NCI-H2227 (cell line): ENCODE data around the gene ROBO1.
"Not testable (repeated sequence)": the region's sequence is repeated elsewhere in the genome, so short reads cannot be mapped to it uniquely, and the experiment has no call there.

Experiments used
- DNase-seq: peaks from one replicate; lab custom pipeline; 2025; ENCODE audit not compliant: unreplicated experiment; lab: John Stamatoyannopoulos, UW

The ROBO1 gene

DNA sequence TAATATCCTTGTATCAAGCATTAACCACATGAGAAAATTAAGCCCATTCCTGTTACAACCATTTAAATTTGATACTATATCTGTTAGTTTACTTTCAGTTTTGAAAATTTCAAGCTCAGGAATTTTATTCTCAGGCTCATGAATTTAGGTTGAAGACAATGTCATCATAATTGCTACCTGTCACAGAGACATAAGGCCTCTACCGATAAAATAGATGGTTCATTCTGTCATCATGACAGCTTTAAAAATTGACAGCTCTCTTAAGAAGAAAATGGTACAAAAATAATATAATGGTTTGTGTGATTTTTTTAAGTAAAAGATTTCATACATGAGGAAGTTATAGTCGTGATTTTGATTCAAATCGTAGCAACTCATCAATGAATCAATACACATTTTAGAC, 1003.2 kb downstream of the ROBO1 start:
- peak; percentile 27 for DNase-seq

DNA sequence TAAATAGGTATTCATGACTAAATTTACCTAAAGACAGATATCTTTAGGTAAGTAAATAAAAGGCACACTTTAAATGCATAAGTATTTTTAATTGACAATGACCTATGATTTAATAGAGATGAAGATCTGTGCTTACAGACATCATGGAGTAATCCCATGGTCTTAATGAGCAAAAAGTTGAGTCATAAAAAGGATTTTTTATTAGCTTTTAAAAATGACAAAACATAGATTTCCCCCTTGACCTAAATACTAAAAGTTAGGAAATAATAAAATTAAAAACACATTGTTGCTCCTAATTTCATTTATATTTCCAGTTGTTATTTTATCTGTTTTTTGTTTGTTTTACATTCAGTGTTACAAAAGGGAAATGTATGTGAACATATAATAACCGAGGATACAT, 1005.7 kb downstream of the ROBO1 start:
- no peak for DNase-seq

DNA sequence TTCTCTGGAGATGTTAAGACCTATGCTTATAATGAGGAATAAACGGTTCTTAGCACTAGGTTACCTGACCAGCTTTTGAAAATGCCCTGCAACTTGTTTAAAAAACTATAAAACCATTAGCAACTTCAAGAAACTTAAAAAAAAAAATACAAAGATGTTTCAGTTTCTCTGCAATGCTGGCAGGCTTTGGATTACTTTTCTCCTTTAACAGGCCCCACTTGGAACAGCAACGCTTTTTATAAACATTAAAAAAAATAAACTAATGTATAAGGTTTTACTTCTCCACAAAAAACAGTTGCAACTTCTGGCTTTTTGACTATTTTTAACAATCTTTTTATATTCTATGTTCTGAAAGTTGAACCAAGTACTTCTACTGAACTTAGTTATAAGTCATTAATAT, 1006.7 kb downstream of the ROBO1 start:
- no peak for DNase-seq

DNA sequence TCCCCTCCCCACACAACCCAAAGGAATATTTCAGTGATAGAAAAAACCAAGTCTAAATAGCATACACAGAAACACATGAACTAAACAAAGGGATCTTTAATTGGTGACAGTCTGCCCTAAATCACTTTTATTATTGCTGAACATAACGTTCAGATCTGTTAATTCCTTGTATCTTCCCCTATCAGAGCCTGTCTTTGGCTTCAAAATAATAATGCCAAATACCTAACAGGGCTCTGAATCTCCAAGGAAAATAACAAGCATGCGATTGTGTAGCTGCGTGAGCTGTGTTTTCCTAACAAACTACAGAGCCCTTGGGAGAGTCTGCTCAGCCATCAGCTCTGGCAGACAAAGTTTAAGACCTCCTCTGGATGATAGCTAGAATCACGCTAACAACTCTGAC, 1010.1 kb downstream of the ROBO1 start:
- no peak for DNase-seq

DNA sequence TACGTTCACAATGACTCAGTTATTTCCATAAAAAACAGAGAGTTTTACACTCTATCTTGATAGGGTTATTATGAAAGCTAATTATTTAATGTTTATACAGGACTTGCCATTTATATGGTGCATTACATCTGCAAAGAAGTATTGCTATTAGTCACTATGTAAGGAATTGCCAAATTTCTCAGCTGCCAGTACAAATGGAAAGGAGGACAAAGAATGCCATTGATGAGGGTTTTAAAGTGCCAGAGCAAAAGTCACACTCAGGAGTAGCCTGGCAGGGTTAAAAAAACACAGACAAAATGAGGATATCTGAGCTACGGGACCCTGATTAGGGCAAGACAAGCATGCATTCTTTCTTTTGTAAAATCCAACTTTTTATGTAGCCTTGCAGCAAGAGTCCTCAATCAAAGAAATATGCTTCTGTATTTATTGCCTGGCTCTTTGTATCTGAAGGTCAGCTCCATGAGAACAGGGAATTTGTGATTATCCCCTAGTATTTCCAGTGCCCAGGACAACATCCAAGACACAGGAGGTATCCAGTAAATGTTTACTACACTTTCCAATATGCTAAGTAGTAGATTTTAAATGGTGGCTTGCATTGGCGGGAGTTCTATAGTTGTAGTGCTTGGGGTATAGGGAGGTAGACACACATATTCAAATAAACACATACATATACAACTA, 1013.6 kb downstream of the ROBO1 start:
- no peak for DNase-seq

DNA sequence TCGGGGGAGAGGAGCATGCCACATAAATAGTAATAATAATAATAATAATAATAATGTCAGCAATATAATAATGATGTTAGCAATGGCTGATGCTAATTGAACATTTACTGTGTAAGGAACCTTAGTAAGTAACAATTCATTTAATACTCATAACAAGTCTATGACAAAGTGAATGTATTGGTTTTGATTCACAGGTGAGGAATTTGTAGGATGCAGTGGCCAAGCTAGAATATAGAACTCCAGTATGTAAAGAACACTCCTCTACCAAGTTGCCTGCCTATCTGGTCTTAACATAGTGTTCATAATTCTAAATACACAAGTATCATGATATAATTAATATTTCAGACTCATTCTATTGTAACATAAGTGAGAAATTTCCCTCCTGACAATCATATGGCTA, 1016.5 kb downstream of the ROBO1 start:
- DNase-seq, result no peak

DNA sequence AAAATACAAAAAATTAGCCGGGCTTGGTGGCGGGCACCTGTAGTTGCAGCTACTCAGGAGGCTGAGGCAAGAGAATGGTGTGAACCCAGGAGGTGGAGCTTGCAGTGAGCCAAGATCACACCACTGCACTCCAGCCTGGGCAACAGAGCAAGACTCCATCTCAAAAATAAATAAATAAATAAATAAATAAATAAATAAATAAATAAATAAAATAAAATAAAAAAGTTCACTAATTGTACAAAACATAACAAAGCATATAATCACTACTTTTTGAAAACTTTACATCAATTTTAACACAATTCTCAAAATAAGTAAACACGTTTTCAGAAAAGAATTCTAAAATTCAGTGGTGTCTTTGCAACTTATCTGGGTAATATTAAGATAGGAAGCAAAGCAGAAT, 1017.5 kb downstream of the ROBO1 start:
- not testable (repeated sequence) for DNase-seq

DNA sequence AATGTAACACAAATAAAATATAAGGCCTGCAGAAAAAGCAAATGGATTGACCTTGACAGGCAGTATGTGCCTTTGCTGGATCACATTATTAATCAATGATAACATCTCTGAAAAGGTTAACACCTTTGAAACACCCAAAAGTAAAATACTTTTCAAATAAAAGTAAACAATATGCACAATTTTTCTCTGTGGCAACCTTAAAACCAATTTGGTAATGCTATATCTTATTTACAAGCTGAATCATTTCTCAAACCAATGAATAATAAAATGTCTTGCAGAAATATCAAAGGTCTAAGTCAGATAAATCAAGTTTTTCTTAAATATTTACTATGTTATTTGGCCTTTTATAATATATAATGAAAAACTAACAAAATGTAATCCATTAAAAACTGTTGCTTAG, 1018.7 kb downstream of the ROBO1 start:
- no peak for DNase-seq

DNA sequence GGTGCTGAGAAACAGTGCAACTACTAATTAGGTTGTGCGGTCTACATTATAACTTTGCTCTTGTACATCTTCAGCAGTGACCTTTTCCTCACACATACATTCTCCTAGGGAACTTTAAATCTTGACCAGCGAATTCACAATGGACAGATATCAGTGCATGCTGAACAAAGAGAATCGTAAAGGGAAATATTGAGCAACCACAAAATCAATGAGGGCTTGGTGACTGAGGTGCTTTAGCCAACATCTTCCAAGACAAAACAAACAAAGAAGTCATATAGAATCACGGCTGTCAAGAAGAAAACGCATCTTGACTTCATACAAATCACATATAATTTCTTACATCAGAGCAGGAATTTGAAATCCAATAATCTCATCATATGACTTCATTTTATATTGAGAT, 1022.0 kb downstream of the ROBO1 start:
- no peak for DNase-seq

DNA sequence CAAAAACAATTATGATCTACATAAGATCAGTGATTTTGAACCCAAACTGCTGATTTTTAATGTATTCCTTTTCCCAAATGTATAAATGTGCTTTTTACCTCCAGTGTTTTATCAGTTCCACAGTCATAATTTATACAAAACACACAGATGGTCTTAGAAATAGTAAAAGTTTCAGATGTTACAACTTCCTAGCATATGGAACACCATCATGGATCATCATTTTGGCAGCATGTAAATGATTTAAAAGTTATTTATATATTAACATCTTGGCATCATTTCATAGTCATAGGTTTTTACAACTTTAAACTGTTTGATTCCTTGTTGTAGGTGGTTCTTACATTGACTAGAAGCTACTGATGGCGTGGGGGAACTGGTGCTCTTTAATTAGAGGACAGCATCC, 1025.3 kb downstream of the ROBO1 start:
- DNase-seq, result no peak

DNA sequence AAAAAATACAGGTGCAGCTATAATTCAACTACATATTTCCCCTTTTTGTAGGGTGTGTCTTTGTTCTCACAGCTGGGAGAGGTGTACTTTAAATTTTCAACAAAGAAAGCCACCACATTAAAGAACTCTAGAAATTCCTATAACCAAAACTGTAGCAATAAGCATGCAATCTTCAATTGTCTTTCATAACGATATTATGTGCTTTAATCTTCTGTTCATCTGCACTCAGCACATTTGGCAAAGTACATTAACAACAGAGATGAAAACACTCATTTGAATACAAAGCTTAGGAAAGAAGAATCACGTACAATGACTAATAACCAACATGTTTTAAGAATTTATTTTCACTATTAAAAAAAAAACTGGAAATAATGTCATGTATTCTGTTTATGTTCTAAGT, 1025.8 kb downstream of the ROBO1 start:
- DNase-seq, result no peak

DNA sequence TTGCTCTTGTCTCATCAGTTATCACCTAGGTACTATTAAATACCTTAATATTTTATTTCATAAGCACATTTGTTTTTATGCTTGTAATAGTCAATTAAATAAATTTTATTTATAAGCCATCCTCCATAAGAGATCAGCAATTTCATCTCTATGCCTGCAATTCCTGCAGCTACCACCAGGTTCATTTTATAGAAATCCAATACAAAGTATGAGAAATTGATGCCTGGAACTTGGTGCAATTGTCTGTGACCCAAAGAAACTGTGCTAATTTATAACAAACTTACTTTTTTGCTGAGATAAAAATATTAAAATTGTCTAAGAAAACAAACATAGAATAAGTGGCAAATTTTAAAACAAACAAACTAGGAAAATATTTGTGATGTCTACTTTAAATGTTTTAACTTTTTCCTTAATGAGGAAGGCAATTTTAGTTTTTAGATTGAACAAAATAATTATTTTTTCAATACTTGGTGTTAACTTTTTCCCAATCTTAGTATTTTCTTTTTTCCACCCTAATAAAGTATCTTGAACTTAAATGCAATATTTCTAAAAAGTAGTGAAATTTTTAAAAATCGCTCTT, 1026.6 kb downstream of the ROBO1 start:
- no peak for DNase-seq

DNA sequence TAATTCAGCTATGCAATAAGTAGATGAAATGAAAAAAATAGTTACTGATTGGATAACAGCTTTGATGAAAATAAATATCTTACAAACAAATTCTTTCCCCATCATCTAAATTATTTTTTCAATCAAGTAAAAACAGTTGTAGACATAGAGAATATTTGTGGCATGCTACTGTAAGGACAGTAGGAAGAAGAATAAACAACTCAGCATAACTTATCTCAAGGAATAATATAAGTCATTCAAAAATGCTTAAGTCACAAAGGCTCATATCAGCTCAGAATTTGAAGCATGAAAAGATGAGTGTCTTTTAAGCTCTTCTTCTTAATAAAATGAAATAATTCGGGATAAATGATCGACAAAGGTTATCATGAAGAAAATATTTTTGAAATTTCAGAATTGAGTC, 1029.0 kb downstream of the ROBO1 start:
- DNase-seq, result no peak

DNA sequence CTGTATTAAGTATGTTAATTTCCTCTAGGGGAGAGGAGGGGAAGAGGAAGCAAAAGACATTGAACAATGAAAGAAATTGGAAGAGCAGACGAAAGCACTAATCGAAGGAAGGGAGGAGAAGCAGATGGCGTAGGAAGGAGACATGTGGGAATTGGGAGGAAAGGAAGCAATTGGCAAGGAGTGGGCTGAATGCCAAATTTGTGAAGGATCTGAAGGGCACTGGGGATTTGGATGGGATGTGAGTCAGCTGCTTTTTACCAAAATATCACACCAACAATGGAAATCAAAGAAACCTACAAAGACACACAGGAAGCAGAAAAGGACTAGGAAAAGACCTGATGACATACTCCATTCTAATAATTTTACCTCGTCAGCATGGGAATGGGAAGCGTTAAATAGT, 1029.8 kb downstream of the ROBO1 start:
- DNase-seq, result no peak

DNA sequence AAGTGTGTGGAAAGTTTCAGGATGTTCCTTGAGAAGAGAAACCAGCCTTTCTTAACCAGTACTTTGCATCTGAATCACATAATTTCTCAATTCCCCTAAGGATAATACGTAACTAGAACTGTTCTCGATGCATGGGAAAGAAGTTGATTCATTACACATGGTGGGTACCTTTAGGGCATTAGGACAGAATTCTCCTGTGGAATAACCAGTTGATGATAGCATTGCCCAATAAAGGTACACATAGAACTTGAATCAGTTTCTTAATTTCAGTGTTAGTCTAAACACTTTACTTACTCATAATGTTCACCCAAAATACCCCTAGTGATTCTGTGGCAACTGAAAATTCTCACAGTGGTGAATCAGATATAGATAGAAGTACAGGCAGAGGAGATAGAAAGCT, 1030.9 kb downstream of the ROBO1 start:
- no peak for DNase-seq

DNA sequence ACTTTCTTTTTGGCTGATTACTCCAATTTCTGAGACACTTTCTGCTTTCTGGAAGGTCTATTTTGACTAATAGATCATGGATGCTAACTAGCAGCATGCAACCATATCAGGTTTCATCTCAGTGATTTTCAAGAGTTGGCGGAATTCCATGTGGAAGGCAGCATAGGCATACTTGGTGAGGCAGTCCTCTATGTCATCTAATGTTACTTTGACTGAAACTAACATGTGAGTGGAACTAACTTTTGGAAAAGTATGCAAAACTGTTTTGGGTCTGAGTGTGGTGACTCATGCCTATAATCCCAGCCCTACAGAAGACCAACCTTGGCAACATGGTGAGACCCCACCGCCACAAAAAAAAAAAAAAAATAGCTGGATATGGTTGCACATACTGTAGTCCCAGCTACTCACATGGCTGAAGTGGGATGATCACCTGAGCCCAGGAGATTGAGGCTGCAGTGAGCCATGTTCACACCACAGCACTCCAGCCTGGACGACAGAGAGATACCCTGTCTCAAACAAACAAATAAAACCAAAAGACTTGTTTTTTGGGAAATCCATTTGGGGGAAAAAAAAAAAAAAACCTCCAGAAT, 1033.7 kb downstream of the ROBO1 start:
- peak; percentile 5 for DNase-seq

DNA sequence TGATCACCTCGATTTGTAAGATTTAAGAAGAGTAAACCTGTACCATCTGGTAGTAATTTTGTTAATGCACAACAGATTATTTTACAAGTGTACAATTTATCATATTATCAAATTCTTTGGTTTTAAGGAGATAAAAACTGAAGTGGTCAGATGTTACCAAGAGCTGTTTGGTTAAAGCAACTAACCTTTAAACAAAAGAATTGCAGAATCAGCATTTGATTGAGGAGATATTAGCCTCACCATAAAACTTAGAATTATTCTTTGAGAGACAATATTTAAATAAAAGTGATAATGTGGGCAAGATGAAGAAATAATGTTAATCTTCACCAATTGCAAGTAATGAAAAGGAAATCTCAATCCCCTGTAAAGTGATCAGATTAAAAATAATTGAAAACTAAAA, 1034.9 kb downstream of the ROBO1 start:
- no peak for DNase-seq

DNA sequence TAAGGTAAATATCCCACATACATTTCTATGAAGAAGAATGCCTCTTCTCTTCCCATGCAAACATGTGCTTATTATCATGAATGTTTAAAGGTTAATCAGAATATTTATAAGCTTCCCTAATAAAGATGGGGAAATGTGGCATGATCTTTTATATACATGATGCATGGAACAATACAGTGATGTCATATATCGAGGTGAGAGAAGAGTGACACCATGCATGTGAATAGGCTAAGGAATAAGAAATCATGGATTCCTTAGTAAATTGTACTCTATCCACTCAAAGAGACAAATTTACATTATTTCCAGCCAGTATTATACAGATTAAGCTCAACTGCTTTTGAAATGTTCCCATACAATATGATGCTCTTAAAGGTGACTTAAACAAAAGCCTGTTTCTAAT, 1035.3 kb downstream of the ROBO1 start:
- DNase-seq, result no peak

DNA sequence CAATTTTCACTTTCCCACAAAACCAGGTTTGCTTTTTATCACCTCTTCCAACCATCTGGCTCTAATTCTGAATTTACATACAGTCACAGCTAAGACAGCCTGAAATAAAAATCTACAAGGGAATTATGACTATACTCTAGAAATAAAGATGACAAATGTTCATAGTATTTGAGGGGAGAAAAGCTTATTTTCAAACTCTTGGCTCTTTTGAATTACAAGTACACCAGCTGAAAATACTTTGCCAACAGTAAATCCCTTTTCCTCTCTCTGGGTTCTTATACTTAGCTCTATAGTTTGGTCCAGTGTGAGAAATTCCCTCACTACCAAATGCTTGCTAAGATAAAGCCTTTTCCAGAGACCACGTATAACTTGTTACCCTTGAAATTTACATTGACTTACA, 1037.9 kb downstream of the ROBO1 start:
- no peak for DNase-seq

DNA sequence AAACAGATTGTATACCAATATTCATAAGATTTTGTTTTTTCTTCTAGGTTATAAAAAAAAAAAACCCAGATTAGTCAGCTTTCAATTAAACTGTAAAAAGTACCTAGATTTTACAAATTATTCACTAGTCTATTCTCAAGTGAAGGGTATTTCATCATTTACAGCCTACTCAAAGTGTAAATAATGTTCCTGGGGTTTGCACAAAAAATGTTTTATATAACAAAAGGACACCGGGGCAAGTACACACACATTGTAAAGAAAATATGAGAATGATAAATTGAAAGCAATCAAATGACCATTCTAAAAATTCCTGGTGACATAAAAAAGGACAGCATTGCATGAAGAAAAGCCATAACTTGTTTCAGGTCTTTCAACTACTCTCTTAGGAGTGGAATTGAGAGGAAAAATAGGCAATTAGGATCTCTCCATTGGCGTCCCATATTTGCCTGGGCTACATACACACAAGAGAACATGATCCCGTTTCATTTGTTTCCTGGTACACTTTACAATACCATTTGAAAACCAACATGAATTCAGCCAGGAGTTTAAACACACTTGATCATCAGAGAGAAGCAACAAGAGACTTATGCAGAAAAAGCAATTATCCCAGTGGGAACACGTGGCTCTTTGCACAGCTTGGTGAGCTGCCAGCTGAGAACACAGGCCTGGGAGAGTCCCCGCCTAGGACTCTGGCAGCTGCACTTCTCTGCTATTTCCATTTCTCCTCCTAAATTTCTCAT, 1039.2 kb downstream of the ROBO1 start:
- peak; percentile 78 for DNase-seq

DNA sequence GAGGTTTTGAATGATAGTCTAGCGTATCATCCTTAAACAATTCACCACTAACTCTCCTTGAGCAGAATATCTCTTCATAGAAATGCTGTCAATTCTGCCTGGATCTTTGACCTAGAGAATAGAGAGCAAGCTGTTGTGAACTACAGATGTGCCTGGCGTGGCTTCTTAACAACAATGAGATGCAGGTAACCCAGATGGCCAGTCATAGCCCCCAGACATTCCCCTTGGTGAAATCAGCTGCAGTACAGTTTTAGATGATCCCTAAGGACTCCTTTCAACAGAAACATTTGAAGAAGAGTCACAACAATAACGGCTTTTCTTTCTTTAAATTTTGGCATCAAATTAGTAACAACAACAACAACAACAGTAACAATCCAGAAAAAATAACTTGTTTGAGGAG, 1041.3 kb downstream of the ROBO1 start:
- peak; percentile 14 for DNase-seq

DNA sequence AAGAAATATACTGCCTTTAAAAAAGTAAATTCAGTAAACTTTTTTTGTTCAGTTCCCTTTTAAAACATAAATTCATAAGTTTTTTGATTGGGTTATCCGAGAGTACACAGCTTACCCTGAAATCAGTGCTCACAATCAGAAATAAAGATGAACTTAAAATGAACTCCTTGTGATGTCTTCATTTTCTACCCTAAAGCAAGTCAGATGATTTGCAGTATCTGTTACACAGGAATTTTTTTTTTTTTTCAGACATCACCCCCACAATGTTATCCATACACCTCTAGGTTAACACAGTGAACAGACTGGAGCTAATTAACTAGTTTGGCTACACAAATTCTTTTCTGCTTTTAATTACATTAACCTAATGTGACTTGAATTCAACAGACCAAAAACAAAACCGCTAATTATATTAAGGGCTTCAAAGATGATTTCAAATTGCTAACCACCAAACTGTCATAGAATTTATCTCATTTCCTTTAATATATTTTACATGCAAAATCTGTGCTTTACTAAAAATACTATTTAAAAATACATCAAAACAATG, 1042.0 kb downstream of the ROBO1 start:
- DNase-seq, result no peak
